ENCODE measurements around the gene LRP11. TPM values are rescaled to one million over a fixed set of nuclear protein-coding genes. Genes with fewer than 3 reads are reported as not detected.

Gene LRP11
- total RNA-seq, 4 donors from 2014 or later = 14.1 to 41.8 (median 31.7) TPM

DNA sequence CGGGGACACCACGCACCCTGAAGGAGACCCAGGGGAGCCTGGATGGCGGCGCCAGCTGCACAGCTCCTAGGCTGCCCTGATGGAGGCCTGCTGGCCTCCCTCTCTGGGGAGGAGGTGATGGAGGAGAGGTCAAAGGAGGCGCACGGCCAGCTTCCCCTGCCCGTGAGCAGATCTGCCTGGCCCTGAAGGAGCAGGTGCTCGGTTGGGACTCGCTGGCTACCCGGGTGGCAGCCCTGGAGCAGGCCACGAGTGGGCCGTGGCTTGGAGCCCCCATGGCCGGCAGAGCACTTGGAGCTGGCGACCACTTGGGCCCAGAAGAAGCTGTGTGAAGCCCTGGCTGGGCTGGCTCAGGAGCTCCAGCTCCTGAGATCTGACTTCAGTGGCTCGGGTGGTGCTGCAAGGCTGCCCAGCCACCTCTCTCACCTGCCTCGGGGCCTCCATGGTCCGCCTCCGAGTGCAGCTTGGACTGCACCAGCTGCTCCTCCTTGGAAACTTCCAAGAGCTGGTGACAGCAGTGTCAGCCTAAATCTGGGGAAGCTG is 41.3 kb upstream of the LRP11 start:
- Histone ChIP-seq H3K27me3 (no peaks in the 10 kb centered on the region), H3K4me1 (no peaks in the 10 kb centered on the region), H3K27ac (no peak overlapping the region), H3K9me3 (peaks cover 0 to 14% (median 2%) of the 10 kb centered on the region in 4 donors), H3K4me3 (no peak overlapping the region), H3K36me3 (no peaks in the 10 kb centered on the region)
- 87 to 91% methylated on average over 8 to 18 of the region's 18 CpGs for WGBS, 2 donors
- DNase-seq (ENCODE audit: low spot score in 2 of 2) = no peak
- no peak for TF ChIP-seq CTCF (IDR thresholded peaks at IDR 0.05)
- TF ChIP-seq POLR2A (IDR thresholded peaks at IDR 0.05) = no peak
- no peak for TF ChIP-seq EP300 (IDR thresholded peaks at IDR 0.05)

DNA sequence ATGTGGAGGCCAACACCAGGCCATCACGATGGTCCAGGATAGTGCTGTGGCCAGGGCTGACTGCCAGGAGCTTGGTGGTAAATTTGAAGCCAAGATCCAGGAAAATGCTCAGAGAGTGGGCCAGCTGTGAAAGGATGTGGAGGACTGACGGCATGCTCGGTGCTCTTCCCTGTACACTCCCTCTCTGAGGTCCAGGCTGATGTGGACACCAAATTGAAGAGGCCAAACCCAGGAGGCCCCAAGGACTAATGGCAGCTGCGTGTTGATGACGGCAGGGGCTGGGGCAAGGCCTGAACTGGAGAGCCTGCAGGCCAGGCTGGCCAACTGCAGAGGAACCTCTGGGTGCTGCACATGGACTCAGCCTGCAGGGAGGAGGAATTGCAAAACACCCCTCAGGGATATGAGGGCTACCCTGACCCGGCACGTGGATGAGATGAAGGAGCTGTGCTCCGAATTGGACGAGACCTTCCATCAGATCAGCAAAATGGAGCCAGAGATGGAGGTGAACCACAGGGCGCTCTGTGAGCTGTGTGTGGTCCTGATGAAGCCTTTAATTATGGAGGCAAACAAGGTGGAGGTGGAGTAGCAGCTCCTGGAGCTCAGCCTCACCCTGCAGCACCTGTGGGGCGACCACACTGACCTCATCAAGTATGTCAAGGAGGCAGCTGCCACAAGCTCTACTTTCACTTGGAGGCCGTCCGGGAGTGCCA is 40.7 kb upstream of the LRP11 start:
- Histone ChIP-seq H3K4me1 (no peaks in the 10 kb centered on the region), H3K36me3 (no peaks in the 10 kb centered on the region), H3K27ac (no peak overlapping the region), H3K4me3 (no peak overlapping the region), H3K27me3 (no peaks in the 10 kb centered on the region), H3K9me3 (peaks cover 0 to 14% (median 2%) of the 10 kb centered on the region in 4 donors)
- 94% methylated on average over 11 to 13 of the region's 13 CpGs for WGBS, 2 donors
- no peak for DNase-seq (ENCODE audit: low spot score in 2 of 2)
- TF ChIP-seq CTCF (IDR thresholded peaks at IDR 0.05) (no peak), POLR2A (IDR thresholded peaks at IDR 0.05) (no peak), EP300 (IDR thresholded peaks at IDR 0.05) (no peak)

GRCh38 chr6:149903938-149904611 is 39.9 kb upstream of the LRP11 start:
- no peaks in the 10 kb centered on the region for H3K4me1 ChIP-seq
- no peaks in the 10 kb centered on the region for H3K36me3 ChIP-seq
- WGBS, 2 donors = 71 to 77% methylated on average over 5 of the region's 5 CpGs
- no peak for DNase-seq (ENCODE audit: low spot score in 2 of 2)
- no peaks in the 10 kb centered on the region for H3K27me3 ChIP-seq
- no peak overlapping the region for H3K27ac ChIP-seq
- no peak overlapping the region for H3K4me3 ChIP-seq
- no peak for TF ChIP-seq EP300 (IDR thresholded peaks at IDR 0.05)
- no peak for TF ChIP-seq CTCF (IDR thresholded peaks at IDR 0.05)
- TF ChIP-seq POLR2A (IDR thresholded peaks at IDR 0.05) = no peak
- H3K9me3 ChIP-seq = peaks cover 0 to 13% (median 2%) of the 10 kb centered on the region in 4 donors

GRCh38 chr6:149901444-149902140 is 37.4 kb upstream of the LRP11 start:
- DNase-seq (ENCODE audit: low spot score in 2 of 2) = no peak
- H3K36me3 ChIP-seq = no peaks in the 10 kb centered on the region
- H3K27me3 ChIP-seq = no peaks in the 10 kb centered on the region
- no peak for TF ChIP-seq EP300 (IDR thresholded peaks at IDR 0.05)
- TF ChIP-seq CTCF (IDR thresholded peaks at IDR 0.05) = no peak
- TF ChIP-seq POLR2A (IDR thresholded peaks at IDR 0.05) = no peak
- H3K27ac ChIP-seq = no peak overlapping the region
- no peaks in the 10 kb centered on the region for H3K9me3 ChIP-seq
- peaks cover 0 to 16% (median 5%) of the 10 kb centered on the region in 4 donors for H3K4me1 ChIP-seq
- WGBS, 2 donors = 87 to 91% methylated on average over 6 of the region's 6 CpGs
- H3K4me3 ChIP-seq = no peak overlapping the region
